ENCODE measurements around the gene ELAVL2.

ELAVL2 gene

GRCh38 chr9:23850690-23851629, 24.9 kb upstream of the ELAVL2 start:
- Histone ChIP-seq H3F3A (ENCODE audit: insufficient read depth, low read length) (no peaks in the 10 kb centered on the region), H2AFZ (ENCODE audit: low read length) (no peak overlapping the region), H3K9ac (ENCODE audit: low read length) (no peak overlapping the region), H3K9me2 (replicated peaks; ENCODE audit: insufficient read depth, low read length) (no peaks in the 10 kb centered on the region), H3K4me1 (ENCODE audit: low read length) (no peaks in the 10 kb centered on the region), H3K27me3 (replicated peaks; ENCODE audit: insufficient read depth, low read length) (no peaks in the 10 kb centered on the region), H4K20me1 (ENCODE audit: insufficient read depth, low read length) (no peaks in the 10 kb centered on the region), H3K9me3 (replicated peaks; ENCODE audit: insufficient read depth, low read length) (no peaks in the 10 kb centered on the region), H3K79me2 (ENCODE audit: low read length) (no peaks in the 10 kb centered on the region), H3K36me3 (replicated peaks; ENCODE audit: insufficient read depth, low read length) (no peaks in the 10 kb centered on the region), H3K27ac (ENCODE audit: low read length) (no peak overlapping the region), H3K4me3 (ENCODE audit: low read length) (no peak overlapping the region), H3K4me2 (ENCODE audit: low read depth, low read length) (no peak overlapping the region)
- DNase-seq: no peak
- no peak for TF ChIP-seq CTCF (IDR thresholded peaks at IDR 0.05; ENCODE audit: low read length)
- no peak for TF ChIP-seq EZH2 (optimal IDR thresholded peaks at IDR 0.05; ENCODE audit: low read depth, low read length)
- TF ChIP-seq EZH2phosphoT487 (IDR thresholded peaks at IDR 0.05; ENCODE audit: low read length): no peak

GRCh38 chr9:23850242-23850689, 24.2 kb upstream of the ELAVL2 start:
- TF ChIP-seq EZH2phosphoT487 (IDR thresholded peaks at IDR 0.05; ENCODE audit: low read length): no peak
- no peak for TF ChIP-seq CTCF (IDR thresholded peaks at IDR 0.05; ENCODE audit: low read length)
- no peak for TF ChIP-seq EZH2 (optimal IDR thresholded peaks at IDR 0.05; ENCODE audit: low read depth, low read length)
- Histone ChIP-seq H3K4me3 (ENCODE audit: low read length) (no peak overlapping the region), H3K27ac (ENCODE audit: low read length) (no peak overlapping the region), H3F3A (ENCODE audit: insufficient read depth, low read length) (no peaks in the 10 kb centered on the region), H3K9ac (ENCODE audit: low read length) (no peak overlapping the region), H2AFZ (ENCODE audit: low read length) (no peak overlapping the region), H3K4me2 (ENCODE audit: low read depth, low read length) (no peak overlapping the region), H3K4me1 (ENCODE audit: low read length) (no peaks in the 10 kb centered on the region), H3K36me3 (replicated peaks; ENCODE audit: insufficient read depth, low read length) (no peaks in the 10 kb centered on the region), H3K9me3 (replicated peaks; ENCODE audit: insufficient read depth, low read length) (no peaks in the 10 kb centered on the region), H3K9me2 (replicated peaks; ENCODE audit: insufficient read depth, low read length) (no peaks in the 10 kb centered on the region), H3K79me2 (ENCODE audit: low read length) (no peaks in the 10 kb centered on the region), H3K27me3 (replicated peaks; ENCODE audit: insufficient read depth, low read length) (no peaks in the 10 kb centered on the region), H4K20me1 (ENCODE audit: insufficient read depth, low read length) (no peaks in the 10 kb centered on the region)
- DNase-seq: no peak

- Histone ChIP-seq H3K79me2 (ENCODE audit: low read length) (no peaks in the 10 kb centered on the region), H4K20me1 (ENCODE audit: insufficient read depth, low read length) (no peaks in the 10 kb centered on the region), H2AFZ (ENCODE audit: low read length) (no peak overlapping the region), H3K4me2 (ENCODE audit: low read depth, low read length) (0 out of 2 replicates have a peak overlapping the region, but pooled peaks have one; percentile 24), H3K27ac (ENCODE audit: low read length) (no peak overlapping the region), H3K4me1 (ENCODE audit: low read length) (no peaks in the 10 kb centered on the region), H3F3A (ENCODE audit: insufficient read depth, low read length) (no peaks in the 10 kb centered on the region), H3K9me3 (replicated peaks; ENCODE audit: insufficient read depth, low read length) (no peaks in the 10 kb centered on the region), H3K4me3 (ENCODE audit: low read length) (no peak overlapping the region; the same call in 1 of the 2 replicates), H3K27me3 (replicated peaks; ENCODE audit: insufficient read depth, low read length) (no peaks in the 10 kb centered on the region), H3K36me3 (replicated peaks; ENCODE audit: insufficient read depth, low read length) (no peaks in the 10 kb centered on the region), H3K9ac (ENCODE audit: low read length) (no peak overlapping the region), H3K9me2 (replicated peaks; ENCODE audit: insufficient read depth, low read length) (no peaks in the 10 kb centered on the region)
- no peak for TF ChIP-seq EZH2phosphoT487 (IDR thresholded peaks at IDR 0.05; ENCODE audit: low read length)
- no peak for TF ChIP-seq EZH2 (optimal IDR thresholded peaks at IDR 0.05; ENCODE audit: low read depth, low read length)
- no peak for TF ChIP-seq CTCF (IDR thresholded peaks at IDR 0.05; ENCODE audit: low read length)
- no peak for DNase-seq
Observed at GRCh38 chr9:23849379-23850035, 23.5 kb upstream of the ELAVL2 start.
